Neural cell (in vitro differentiated cells): Measurements from ENCODE around the gene PDE2A. TPM values are rescaled to one million over a fixed set of nuclear protein-coding genes. Genes with fewer than 3 reads are reported as not detected.
"Not testable (repeated sequence)": the region's sequence is repeated elsewhere in the genome, so short reads cannot be mapped to it uniquely, and the experiment has no call there.

Source experiments
- H2AFZ ChIP-seq: fragments of 200-600, 300-800 bp; sonication (generic), shearing (Covaris generic); 2 replicates; pipeline ENCODE4 v1.6.0; 2014; ENCODE audit warnings: low read depth, mild to moderate bottlenecking, antibody characterized with exemption, low read length, moderate library complexity
- H3F3A ChIP-seq: fragments of 200-600 bp; shearing (Covaris generic); 2 replicates; pipeline ENCODE4 v1.6.1; 2016; ENCODE audit warnings: mild to moderate bottlenecking, moderate library complexity, mixed read lengths, antibody characterized with exemption, low read length; ENCODE audit not compliant: insufficient read depth, poor library complexity, severe bottlenecking
- H3K27ac ChIP-seq: fragments of 200-600, 300-800 bp; sonication (generic), shearing (Covaris generic); 2 replicates; pipeline ENCODE4 v1.5.1; 2014; ENCODE audit warnings: mild to moderate bottlenecking, low read length, moderate library complexity
- H3K27me3 ChIP-seq: fragments of 300-800, 200-600 bp; sonication (generic), shearing (Covaris generic); 2 replicates; pipeline ENCODE4 v1.6.0; 2014; ENCODE audit warnings: mild to moderate bottlenecking, low read depth, low read length, moderate library complexity; ENCODE audit not compliant: insufficient read depth
- H3K36me3 ChIP-seq: fragments of 300-800, 200-600 bp; sonication (generic), shearing (Covaris generic); 2 replicates; pipeline ENCODE4 v1.5.1; 2014; ENCODE audit warnings: mild to moderate bottlenecking, antibody characterized with exemption, low read length, moderate library complexity; ENCODE audit not compliant: insufficient read depth
- H3K4me2 ChIP-seq: fragments of 300-800, 200-600 bp; sonication (generic), shearing (Covaris generic); 2 replicates; pipeline ENCODE4 v1.6.0; 2014; ENCODE audit warnings: mild to moderate bottlenecking, low read length
- H3K4me3 ChIP-seq: fragments of 300-800, 200-600 bp; sonication (generic), shearing (Covaris generic); 2 replicates; pipeline ENCODE4 v1.5.1; 2014; ENCODE audit warnings: mild to moderate bottlenecking, low read length, moderate library complexity
- H3K79me2 ChIP-seq: fragments of 200-600 bp; shearing (Covaris generic); replicated peaks from 2 replicates; pipeline ENCODE4 v1.6.0; 2014; ENCODE audit warnings: mild to moderate bottlenecking, low read length, moderate library complexity; ENCODE audit not compliant: insufficient read depth
- H3K9ac ChIP-seq: fragments of 300-800, 200-600 bp; sonication (generic), shearing (Covaris generic); 2 replicates; pipeline ENCODE4 v1.6.1; 2016; ENCODE audit warnings: mild to moderate bottlenecking, low read length, mixed read lengths
- H3K9me2 ChIP-seq: fragments of 200-600 bp; shearing (Covaris generic); 2 replicates; pipeline ENCODE4 v1.6.1; 2016; ENCODE audit warnings: mild to moderate bottlenecking, low read length, mixed read lengths; ENCODE audit not compliant: insufficient read depth
- H3K9me3 ChIP-seq: fragments of 200-600, 300-800 bp; sonication (generic), shearing (Covaris generic); 2 replicates; pipeline ENCODE4 v1.6.1; 2016; ENCODE audit warnings: mild to moderate bottlenecking, mixed run types, low read length, moderate library complexity, mixed read lengths
- H4K20me1 ChIP-seq: fragments of 200-600 bp; shearing (Covaris generic); 2 replicates; pipeline ENCODE4 v1.6.1; 2016; ENCODE audit warnings: mild to moderate bottlenecking, mixed run types; ENCODE audit not compliant: insufficient read depth
- CTCF ChIP-seq: fragments of 450-650 bp; IDR thresholded peaks from 2 replicates; pipeline ENCODE4 v1.5.1; 2014; ENCODE audit warnings: antibody characterized with exemption, mild to moderate bottlenecking, moderate library complexity; ENCODE audit not compliant: poor library complexity, severe bottlenecking
- EP300 ChIP-seq: fragments of 450-650 bp; conservative IDR thresholded peaks from 2 replicates; pipeline ENCODE4 v1.6.1; 2014; ENCODE audit warnings: antibody characterized with exemption, mild to moderate bottlenecking, moderate library complexity; ENCODE audit not compliant: poor library complexity, severe bottlenecking
- EZH2 ChIP-seq: fragments of 200-600, 300-800 bp; shearing (Covaris generic), sonication (generic); IDR thresholded peaks from 2 replicates; pipeline ENCODE4 v1.6.1; 2014; ENCODE audit warnings: antibody characterized with exemption, low read length, borderline replicate concordance, mild to moderate bottlenecking; ENCODE audit not compliant: insufficient read depth, poor library complexity, severe bottlenecking
- MXI1 ChIP-seq: fragments of 450-650 bp; conservative IDR thresholded peaks from 2 replicates; pipeline ENCODE4 v1.6.1; 2014; ENCODE audit warnings: antibody characterized with exemption, mild to moderate bottlenecking; ENCODE audit not compliant: poor library complexity, severe bottlenecking
- POLR2AphosphoS5 ChIP-seq: IDR thresholded peaks from 2 replicates; pipeline ENCODE4 v1.6.1; 2012
- RAD21 ChIP-seq: fragments of 450-650 bp; conservative IDR thresholded peaks from 2 replicates; pipeline ENCODE4 v1.6.1; 2014; ENCODE audit warnings: antibody characterized with exemption, mild to moderate bottlenecking, moderate library complexity
- REST ChIP-seq: IDR thresholded peaks from 2 replicates; pipeline ENCODE4 v1.6.1; 2012; ENCODE audit warnings: borderline replicate concordance
- SMC3 ChIP-seq: fragments of 450-650 bp; conservative IDR thresholded peaks from 2 replicates; pipeline ENCODE4 v1.6.1; 2014; ENCODE audit warnings: antibody characterized with exemption, mild to moderate bottlenecking, moderate library complexity; ENCODE audit not compliant: poor library complexity
- TAF1 ChIP-seq: IDR thresholded peaks from 2 replicates; pipeline ENCODE4 v1.6.1; 2012; ENCODE audit warnings: low read depth
- polyA plus RNA-seq: library from polyadenylated mRNA; depleted of rRNA; stranded (reverse); fragments of >200 nt; gene quantifications from 2 replicates; pipeline ENCODE4 v1.2.3, GENCODE V29; 2014

The PDE2A gene
- polyA plus RNA-seq, 1 donor from 2014 or later: 11.6 TPM

- not testable (repeated sequence) for H3K79me2 ChIP-seq, H4K20me1 ChIP-seq, H3K36me3 ChIP-seq, H3K9ac ChIP-seq, H3K4me3 ChIP-seq, H3F3A ChIP-seq, H3K27me3 ChIP-seq, H3K4me2 ChIP-seq, H3K27ac ChIP-seq, H3K9me2 ChIP-seq, H3K9me3 ChIP-seq, H2AFZ ChIP-seq
Measured at GRCh38 chr11:72555014-72555522, 119.2 kb downstream of the PDE2A start.

DNA sequence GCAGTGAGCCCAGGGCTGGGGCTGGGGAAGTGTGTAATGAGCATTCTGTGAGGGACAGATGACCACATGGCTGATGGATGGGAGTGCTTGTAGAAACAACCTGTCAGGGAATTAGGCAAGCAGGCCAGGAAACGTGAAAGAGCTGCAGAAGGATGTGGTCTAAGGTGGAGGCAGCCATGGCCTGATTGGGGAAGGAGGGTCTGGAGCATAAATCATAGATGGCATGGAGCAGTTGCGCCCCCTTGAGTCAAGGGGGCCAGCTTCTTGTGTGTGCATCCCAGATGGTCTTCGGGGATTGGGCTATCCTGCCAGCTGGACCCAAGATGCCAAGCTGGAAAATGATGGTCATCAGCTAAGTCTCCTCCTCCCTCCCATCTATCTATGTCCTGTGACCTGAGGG is 120.5 kb downstream of the PDE2A start:
- Histone ChIP-seq H4K20me1 (no peaks in the 10 kb centered on the region), H3K36me3 (no peaks in the 10 kb centered on the region), H3K9me2 (no peaks in the 10 kb centered on the region), H3K9ac (no peak overlapping the region), H3K27me3 (no peaks in the 10 kb centered on the region), H3F3A (no peaks in the 10 kb centered on the region), H2AFZ (no peak overlapping the region), H3K4me3 (no peak overlapping the region), H3K27ac (no peak overlapping the region), H3K4me2 (no peak overlapping the region), H3K9me3 (no peaks in the 10 kb centered on the region), H3K79me2 (no peaks in the 10 kb centered on the region)
- no peak for TF ChIP-seq TAF1
- TF ChIP-seq REST: no peak
- no peak for TF ChIP-seq RAD21
- TF ChIP-seq POLR2AphosphoS5: no peak
- no peak for TF ChIP-seq SMC3
- TF ChIP-seq EZH2: no peak
- TF ChIP-seq MXI1: no peak
- no peak for TF ChIP-seq CTCF
- no peak for TF ChIP-seq EP300

DNA sequence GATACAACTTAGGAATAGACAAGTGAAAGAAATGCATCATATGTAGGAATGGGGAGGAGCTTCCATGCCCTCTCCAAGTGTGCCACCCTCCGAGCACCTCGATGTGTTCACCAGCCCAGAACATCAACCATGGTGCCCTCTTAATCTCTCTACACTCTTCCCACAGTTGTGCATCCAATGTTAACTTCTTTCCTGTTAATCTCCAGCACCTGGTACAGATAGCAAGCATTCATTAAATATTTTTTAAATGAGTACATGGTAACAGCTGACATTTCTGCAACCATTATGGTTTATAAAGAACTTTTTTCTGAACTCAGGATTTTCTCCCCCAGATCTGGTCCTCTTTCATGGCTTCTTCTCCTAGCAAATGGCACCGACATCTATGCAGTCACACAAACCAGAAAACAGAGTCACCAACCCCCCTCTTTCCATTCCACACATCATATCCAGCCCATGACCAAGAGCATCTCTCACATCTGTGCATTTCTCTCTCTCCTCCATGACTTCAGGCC is 121.8 kb downstream of the PDE2A start:
- no peaks in the 10 kb centered on the region for H4K20me1 ChIP-seq
- H3K9me3 ChIP-seq: no peaks in the 10 kb centered on the region
- H3K27ac ChIP-seq: no peak overlapping the region
- no peaks in the 10 kb centered on the region for H3K36me3 ChIP-seq
- H3K4me3 ChIP-seq: no peak overlapping the region
- H3K9me2 ChIP-seq: no peaks in the 10 kb centered on the region
- H3F3A ChIP-seq: no peaks in the 10 kb centered on the region
- no peak overlapping the region for H3K4me2 ChIP-seq
- H3K27me3 ChIP-seq: no peaks in the 10 kb centered on the region
- TF ChIP-seq RAD21 (no peak), REST (no peak), MXI1 (no peak), TAF1 (no peak), SMC3 (no peak), POLR2AphosphoS5 (no peak), CTCF (no peak), EP300 (no peak), EZH2 (no peak)
- no peaks in the 10 kb centered on the region for H3K79me2 ChIP-seq
- H2AFZ ChIP-seq: no peak overlapping the region
- no peak overlapping the region for H3K9ac ChIP-seq
